PC-3 (cell line): ENCODE measurements around the gene TLCD2. TPM values are rescaled to one million over a fixed set of nuclear protein-coding genes. Genes with fewer than 3 reads are reported as not detected.
"Not testable (repeated sequence)": the region's sequence is repeated elsewhere in the genome, so short reads cannot be mapped to it uniquely, and the experiment has no call there.

ENCODE experiments used
- ATAC-seq: fragments of 200-7000 bp; cut with Tn5 transposase; 2 replicates; pipeline ENCODE4 v1.9.1; 2020; ENCODE audit warnings: mild to moderate bottlenecking, moderate library complexity
- BruUV-seq: library from RNA; stranded (reverse); fragments of 400-500 nt; replicated peaks from 2 replicates; lab custom pipeline; 2021; lab: Mats Ljungman, UMichigan
- CTCF ChIA-PET: fragments of 300-600 bp; sonication (Branson Sonifier 250); formaldehyde crosslinking; loops from one replicate; lab custom pipeline; 2022; ENCODE audit warnings: antibody characterized with exemption; lab: Charles Lee
- POLR2A ChIA-PET: fragments of 300-600 bp; sonication (Branson Sonifier 250); formaldehyde crosslinking; loops from one replicate; lab custom pipeline; 2022; ENCODE audit warnings: antibody characterized with exemption; ENCODE audit not compliant: unreplicated experiment; lab: Charles Lee
- DNase-seq: peaks from one replicate; pipeline ENCODE4 v3.0.0-alpha.2; 2015
- H2AFZ ChIP-seq: fragments of 300-600 bp; sonication (generic); 2 replicates; pipeline ENCODE4 v1.6.0; 2016; ENCODE audit warnings: antibody characterized with exemption, low read length
- H3F3A ChIP-seq: fragments of 300-600 bp; sonication (generic); one replicate; pipeline ENCODE4 v1.6.0; 2017; ENCODE audit warnings: antibody characterized with exemption, low read length, control low read depth, mild to moderate bottlenecking; ENCODE audit not compliant: unreplicated experiment
- H3K27ac ChIP-seq: fragments of 300-600 bp; sonication (generic); 2 replicates; pipeline ENCODE4 v1.5.1; 2016; ENCODE audit warnings: mild to moderate bottlenecking, low read length
- H3K27me3 ChIP-seq: fragments of 300-600 bp; sonication (generic); 2 replicates; pipeline ENCODE4 v1.6.1; 2016; ENCODE audit warnings: low read length, mixed read lengths
- H3K36me3 ChIP-seq: fragments of 300-600 bp; sonication (generic); 2 replicates; pipeline ENCODE4 v1.6.1; 2016; ENCODE audit warnings: low read depth, mixed run types, low read length, mixed read lengths
- H3K4me1 ChIP-seq: fragments of 300-600 bp; sonication (generic); 2 replicates; pipeline ENCODE4 v1.5.1; 2016; ENCODE audit warnings: low read length; ENCODE audit not compliant: insufficient read depth
- H3K4me2 ChIP-seq: fragments of 300-600 bp; sonication (generic); 2 replicates; pipeline ENCODE4 v1.6.0; 2016; ENCODE audit warnings: low read length
- H3K4me3 ChIP-seq: fragments of 300-600 bp; sonication (generic); 2 replicates; pipeline ENCODE4 v1.5.1; 2016; ENCODE audit warnings: mild to moderate bottlenecking, low read length, mixed read lengths
- H3K79me2 ChIP-seq: fragments of 300-600 bp; sonication (generic); 2 replicates; pipeline ENCODE4 v1.6.1; 2017; ENCODE audit warnings: low read length, mixed read lengths
- H3K9ac ChIP-seq: fragments of 300-600 bp; sonication (generic); 2 replicates; pipeline ENCODE4 v1.6.0; 2016; ENCODE audit warnings: mild to moderate bottlenecking, low read length
- H3K9me2 ChIP-seq: fragments of 300-600 bp; sonication (generic); replicated peaks from 2 replicates; pipeline ENCODE4 v1.6.1; 2016; ENCODE audit warnings: mixed run types, low read length, mixed read lengths
- H3K9me3 ChIP-seq: fragments of 300-600 bp; sonication (generic); 2 replicates; pipeline ENCODE4 v1.6.1; 2016; ENCODE audit warnings: low read length, mixed read lengths
- H4K20me1 ChIP-seq: fragments of 300-600 bp; sonication (generic); 2 replicates; pipeline ENCODE4 v1.6.1; 2016; ENCODE audit warnings: low read length, mixed read lengths
- EZH2 ChIP-seq: fragments of 300-600 bp; sonication (generic); IDR thresholded peaks from one replicate; pipeline ENCODE4 v1.6.1; 2017; ENCODE audit warnings: antibody characterized with exemption, mild to moderate bottlenecking, low read length; ENCODE audit not compliant: unreplicated experiment
- EZH2phosphoT487 ChIP-seq: fragments of 300-600 bp; sonication (generic); IDR thresholded peaks from 2 replicates; pipeline ENCODE4 v1.6.1; 2018; ENCODE audit warnings: mild to moderate bottlenecking, antibody characterized with exemption, low read length, borderline replicate concordance
- intact Hi-C: fragments of 100-400 bp; cut with micrococcal nuclease; formaldehyde crosslinking; loops from 2 replicates; pipeline ENCODE4 v1.9.0; 2023
- total RNA-seq: library from RNA; depleted of rRNA; stranded (reverse); fragments of >200 nt; gene quantifications from 2 replicates; pipeline ENCODE4 v1.2.3, GENCODE V29; 2014
- TF ChIP-seq, protein P1 (sequence below): fragments of 300-600 bp; sonication (generic); conservative IDR thresholded peaks from 2 replicates; pipeline ENCODE4 v1.5.1; 2017; ENCODE audit warnings: antibody characterized with exemption, low read depth, mild to moderate bottlenecking, low read length

The TLCD2 gene
- total RNA-seq, 1 experiment from 2014 or later: 0.77 TPM

DNA sequence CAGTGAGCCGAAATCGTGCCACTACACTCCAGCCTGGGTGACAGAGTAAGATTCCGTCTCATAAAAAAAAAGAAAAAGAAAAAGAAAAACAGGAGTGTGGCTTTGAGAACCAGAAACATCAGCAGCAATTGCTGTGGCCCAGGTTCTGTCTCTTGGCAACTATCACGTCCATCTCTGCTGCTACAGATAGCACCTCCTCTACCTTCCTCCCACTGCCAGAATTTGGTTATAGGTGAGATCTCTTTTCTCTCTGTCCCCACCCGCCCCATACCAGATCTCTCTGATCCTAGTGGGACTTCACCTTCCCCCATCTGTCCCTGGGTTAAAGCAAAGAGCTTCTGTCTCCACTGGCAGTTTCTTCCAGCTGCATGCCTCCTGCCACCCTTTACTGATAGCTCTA, 3.1 kb downstream of the TLCD2 start:
- TF ChIP-seq, protein P1, sequence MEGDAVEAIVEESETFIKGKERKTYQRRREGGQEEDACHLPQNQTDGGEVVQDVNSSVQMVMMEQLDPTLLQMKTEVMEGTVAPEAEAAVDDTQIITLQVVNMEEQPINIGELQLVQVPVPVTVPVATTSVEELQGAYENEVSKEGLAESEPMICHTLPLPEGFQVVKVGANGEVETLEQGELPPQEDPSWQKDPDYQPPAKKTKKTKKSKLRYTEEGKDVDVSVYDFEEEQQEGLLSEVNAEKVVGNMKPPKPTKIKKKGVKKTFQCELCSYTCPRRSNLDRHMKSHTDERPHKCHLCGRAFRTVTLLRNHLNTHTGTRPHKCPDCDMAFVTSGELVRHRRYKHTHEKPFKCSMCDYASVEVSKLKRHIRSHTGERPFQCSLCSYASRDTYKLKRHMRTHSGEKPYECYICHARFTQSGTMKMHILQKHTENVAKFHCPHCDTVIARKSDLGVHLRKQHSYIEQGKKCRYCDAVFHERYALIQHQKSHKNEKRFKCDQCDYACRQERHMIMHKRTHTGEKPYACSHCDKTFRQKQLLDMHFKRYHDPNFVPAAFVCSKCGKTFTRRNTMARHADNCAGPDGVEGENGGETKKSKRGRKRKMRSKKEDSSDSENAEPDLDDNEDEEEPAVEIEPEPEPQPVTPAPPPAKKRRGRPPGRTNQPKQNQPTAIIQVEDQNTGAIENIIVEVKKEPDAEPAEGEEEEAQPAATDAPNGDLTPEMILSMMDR: no peak
- TF ChIP-seq EZH2phosphoT487 (no peak), EZH2 (no peak)
- POLR2A ChIA-PET: no interaction called here

DNA sequence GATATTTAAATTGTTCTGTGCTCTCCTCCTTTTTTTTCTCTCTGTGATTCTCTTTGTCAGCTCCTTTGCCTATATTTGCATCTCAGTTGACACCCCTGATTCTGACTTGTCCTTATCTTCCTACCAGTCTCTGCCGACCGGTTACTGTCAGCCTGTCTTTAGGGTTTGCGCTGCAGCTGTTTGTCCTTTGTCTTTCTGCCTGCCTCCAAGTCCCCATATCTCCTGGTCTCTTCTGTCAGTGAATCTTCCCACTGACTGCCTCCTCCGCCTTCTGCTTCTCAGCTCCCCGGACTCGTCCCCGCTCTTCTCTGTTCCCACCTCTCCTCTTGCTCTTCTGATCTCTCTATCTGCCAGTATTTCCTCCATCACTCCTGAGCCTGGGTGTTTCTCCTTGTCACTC, 5.2 kb downstream of the TLCD2 start:
- no peak for DNase-seq
- no peak for ATAC-seq
- H3K27me3 ChIP-seq: no peaks in the 10 kb centered on the region
- H3K4me2 ChIP-seq: no peak overlapping the region
- H3K4me1 ChIP-seq: no peaks in the 10 kb centered on the region
- no peaks in the 10 kb centered on the region for H3F3A ChIP-seq
- H3K4me3 ChIP-seq: no peak overlapping the region
- CTCF ChIA-PET: no interaction called here
- no peaks in the 10 kb centered on the region for H4K20me1 ChIP-seq
- no peak overlapping the region for H3K9ac ChIP-seq
- TSS peak; percentile 13 for BruUV-seq
- H3K9me2 ChIP-seq: no peaks in the 10 kb centered on the region
- no peak for TF ChIP-seq EZH2phosphoT487
- TF ChIP-seq, protein P1: no peak
- TF ChIP-seq EZH2: no peak
- H3K9me3 ChIP-seq: no peaks in the 10 kb centered on the region
- POLR2A ChIA-PET: no interaction called here
- H3K79me2 ChIP-seq: no peaks in the 10 kb centered on the region
- H3K27ac ChIP-seq: no peak overlapping the region
- intact Hi-C loops: no loop called here
- H2AFZ ChIP-seq: no peak overlapping the region
- no peaks in the 10 kb centered on the region for H3K36me3 ChIP-seq

More for the DNA sequence above, 3.1 kb downstream of the TLCD2 start:
- Histone ChIP-seq H3K9me3 (no peaks in the 10 kb centered on the region), H3K36me3 (peaks cover 6% of the 10 kb centered on the region), H3K9me2 (no peaks in the 10 kb centered on the region), H3K4me3 (no peak overlapping the region), H3K27me3 (no peaks in the 10 kb centered on the region), H4K20me1 (peaks cover 7% of the 10 kb centered on the region; the same call in 1 of the 2 replicates), H3K4me2 (no peak overlapping the region), H3K27ac (no peak overlapping the region), H3K79me2 (peaks cover 7% of the 10 kb centered on the region; the same call in 1 of the 2 replicates), H2AFZ (no peak overlapping the region), H3F3A (peaks cover 10% of the 10 kb centered on the region), H3K4me1 (peaks cover 12% of the 10 kb centered on the region; the same call in 1 of the 2 replicates), H3K9ac (no peak overlapping the region)
- intact Hi-C loops: no loop called here
- DNase-seq (no peak), ATAC-seq (no peak)
- CTCF ChIA-PET: no interaction called here
- BruUV-seq: no TSS peak

DNA sequence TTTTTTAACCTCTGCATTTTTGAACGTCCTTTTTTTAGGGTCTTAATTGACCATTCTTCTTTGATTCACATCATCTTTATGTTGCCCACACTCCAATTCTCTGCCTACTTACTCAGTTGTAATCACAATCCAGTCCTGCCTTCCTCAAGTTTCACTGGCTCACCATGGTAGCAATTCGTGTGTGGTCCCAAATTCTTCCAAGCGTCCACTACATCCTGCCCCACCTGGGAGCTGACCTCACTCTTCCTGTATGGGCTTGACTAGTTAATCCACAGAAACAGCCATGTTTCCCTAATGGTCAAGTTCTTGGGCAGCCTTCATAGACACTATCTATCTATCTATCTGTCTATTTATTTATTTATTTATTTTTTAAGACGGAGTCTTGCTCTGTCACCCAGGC, 7.1 kb downstream of the TLCD2 start:
- no peak overlapping the region for H3K4me3 ChIP-seq
- H3K4me2 ChIP-seq: no peak overlapping the region
- no peaks in the 10 kb centered on the region for H3K79me2 ChIP-seq
- H3K4me1 ChIP-seq: no peaks in the 10 kb centered on the region
- H3K27me3 ChIP-seq: no peaks in the 10 kb centered on the region
- H3F3A ChIP-seq: no peaks in the 10 kb centered on the region
- ChIA-PET POLR2A (no interaction called here), CTCF (no interaction called here)
- no peak overlapping the region for H3K27ac ChIP-seq
- H3K9me2 ChIP-seq: no peaks in the 10 kb centered on the region
- no TSS peak for BruUV-seq
- H3K9me3 ChIP-seq: no peaks in the 10 kb centered on the region
- intact Hi-C loops: no loop called here
- DNase-seq (no peak), ATAC-seq (peak; percentile 74)
- no peaks in the 10 kb centered on the region for H4K20me1 ChIP-seq
- H2AFZ ChIP-seq: no peak overlapping the region
- H3K36me3 ChIP-seq: no peaks in the 10 kb centered on the region
- TF ChIP-seq, protein P1: no peak
- TF ChIP-seq EZH2 (no peak), EZH2phosphoT487 (no peak)
- no peak overlapping the region for H3K9ac ChIP-seq

DNA sequence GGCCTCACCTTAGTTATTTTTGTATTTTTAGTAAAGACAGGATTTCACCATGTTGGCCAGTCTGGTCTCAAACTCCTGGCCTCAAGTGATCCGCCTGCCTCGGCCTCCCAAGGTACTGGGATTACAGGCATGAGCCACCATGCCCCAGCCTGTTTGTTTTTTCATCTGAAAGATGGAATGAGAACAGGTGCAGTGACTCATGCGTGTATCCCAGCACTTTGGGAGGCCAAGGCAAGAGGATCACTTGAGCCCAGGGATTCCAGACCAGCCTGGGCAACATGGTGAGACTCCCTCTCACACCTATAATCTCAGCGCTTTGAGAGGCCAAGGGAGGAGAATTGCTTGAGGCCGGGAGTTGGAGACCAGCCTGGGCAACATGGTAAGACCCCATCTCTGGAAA, 10.3 kb downstream of the TLCD2 start:
- H3K27me3 ChIP-seq, H3K9me3 ChIP-seq, H3K4me3 ChIP-seq, H3K79me2 ChIP-seq, H3K27ac ChIP-seq, H2AFZ ChIP-seq, intact Hi-C loops, DNase-seq, H3K9me2 ChIP-seq, H3K4me2 ChIP-seq, H3K4me1 ChIP-seq, H3K9ac ChIP-seq, CTCF ChIA-PET, BruUV-seq, H3K36me3 ChIP-seq, POLR2A ChIA-PET, H3F3A ChIP-seq, H4K20me1 ChIP-seq: not testable (repeated sequence)
- ATAC-seq: 0 out of 2 replicates have a peak, but pooled peaks have one; percentile 24
